ENCODE measurements around the gene TMEM60. TPM values are rescaled to one million over a fixed set of nuclear protein-coding genes. Genes with fewer than 3 reads are reported as not detected.
A peak's percentile ranks its signal among the peaks of the same experiment; 100 is the strongest.

Gene TMEM60
- total and polyA plus RNA-seq, 2 of the 13 experiments (the other 11 are each of a cell fraction or from before 2014, with no cell fraction given), result 25.6 to 27.7 TPM

GRCh38 chr7:77798394-77799077 is at the start of gene TMEM60, which contains the start of gene PHTF2 (continued):
- TF ChIP-seq MLXIP (CRISPR knock-in tag; IDR thresholded peaks at IDR 0.05; ENCODE audit: borderline replicate concordance), result no peak
- no peak for TF ChIP-seq KLF12 (CRISPR knock-in tag; IDR thresholded peaks at IDR 0.05; ENCODE audit: borderline replicate concordance)
- peak; percentile 2 for TF ChIP-seq CBX1 (IDR thresholded peaks at IDR 0.05; ENCODE audit: low read depth)
- peak; percentile 49; the same call in 1 of the 2 replicates for TF ChIP-seq NFKBIZ (CRISPR knock-in tag; IDR thresholded peaks at IDR 0.05)
- no peak for TF ChIP-seq BORCS8-MEF2B (CRISPR knock-in tag; IDR thresholded peaks at IDR 0.05)
- 0 out of 2 replicates have a peak, but pooled peaks have one; percentile 22 for TF ChIP-seq ETV6 (CRISPR knock-in tag; conservative IDR thresholded peaks at IDR 0.05)
- no peak for TF ChIP-seq ZNF510 (CRISPR knock-in tag; IDR thresholded peaks at IDR 0.05; ENCODE audit: low read depth)
- TF ChIP-seq YY1 (IDR thresholded peaks at IDR 0.05; ENCODE audit: insufficient read depth, insufficient replicate concordance, low read depth, low read length), result peak; percentile 43
- peak; percentile 73 for TF ChIP-seq HDAC2 (CRISPR knock-in tag; IDR thresholded peaks at IDR 0.05)
- no peak for TF ChIP-seq IRF9 (CRISPR knock-in tag; IDR thresholded peaks at IDR 0.05; ENCODE audit: borderline replicate concordance)
- TF ChIP-seq ZBTB10 (CRISPR knock-in tag; IDR thresholded peaks at IDR 0.05; ENCODE audit: borderline replicate concordance), result 0 out of 2 replicates have a peak, but pooled peaks have one; percentile 6
- 0 out of 2 replicates have a peak, but pooled peaks have one; percentile 62 for TF ChIP-seq ZNF20 (CRISPR knock-in tag; IDR thresholded peaks at IDR 0.05)
- TF ChIP-seq TEF (CRISPR knock-in tag; IDR thresholded peaks at IDR 0.05), result no peak
- TF ChIP-seq MED8 (CRISPR knock-in tag; IDR thresholded peaks at IDR 0.05; ENCODE audit: insufficient replicate concordance), result peak; percentile 4
- no peak for TF ChIP-seq NFIC (IDR thresholded peaks at IDR 0.05; ENCODE audit: low read length)
- TF ChIP-seq HES4 (CRISPR knock-in tag; IDR thresholded peaks at IDR 0.05; ENCODE audit: borderline replicate concordance), result 0 out of 2 replicates have a peak, but pooled peaks have one; percentile 70
- TF ChIP-seq MXI1 (IDR thresholded peaks at IDR 0.05; ENCODE audit: borderline replicate concordance, low read depth, low read length), result peak; percentile 77; the same call in 1 of the 3 replicates
- TF ChIP-seq ZGPAT (CRISPR knock-in tag; IDR thresholded peaks at IDR 0.05), result peak; percentile 56; the same call in 1 of the 2 replicates
- TF ChIP-seq ADNP (CRISPR knock-in tag; IDR thresholded peaks at IDR 0.05), result no peak
- peak; percentile 53 for TF ChIP-seq ESRRA (CRISPR knock-in tag; IDR thresholded peaks at IDR 0.05; ENCODE audit: low read depth)
- TF ChIP-seq RFX5 (IDR thresholded peaks at IDR 0.05; ENCODE audit: low read depth, low read length), result peak; percentile 32

Measured in HepG2 (cell line).